ENCODE data around the gene HINT2.

Gene HINT2

GRCh38 chr9:35792826-35793225 is 22.0 kb downstream of the HINT2 start:
- H3K36me3 ChIP-seq (ENCODE audit: control insufficient read depth in 4 of 4, insufficient read depth in 4 of 4, low read length in 3 of 4): peaks cover 0 to 7% (median 4%) of the 10 kb centered on the region in 4 experiments
- POLR2A ChIA-PET: interaction anchor here (0.5 kb wide), 1 partner anchor 531 kb away, joined by 3 read pairs; no protein-coding TSS in a partner anchor
- WGBS (ENCODE audit: insufficient coverage): 98% methylated on average over 12 of the region's 14 CpGs
- no peak overlapping the region for H3K27ac ChIP-seq (ENCODE audit: insufficient read depth in 1 of 2, low read depth in 1 of 2, low read length in 2 of 2, poor library complexity in 1 of 2, severe bottlenecking in 2 of 2)
- no peaks in the 10 kb centered on the region for H3K9me3 ChIP-seq (ENCODE audit: control extremely low read depth in 1 of 5, control insufficient read depth in 4 of 5, insufficient read depth in 2 of 5, low read depth in 1 of 5, low read length in 4 of 5)
- H3K4me1 ChIP-seq (ENCODE audit: control extremely low read depth in 1 of 4, control insufficient read depth in 4 of 4, insufficient read depth in 4 of 4, low read length in 3 of 4): peaks cover 0 to 18% (median 10%) of the 10 kb centered on the region in 4 experiments
- no peak for DNase-seq
- H3K27me3 ChIP-seq (replicated peaks in 2 of 5; ENCODE audit: control insufficient read depth in 4 of 5, insufficient read depth in 5 of 5, low read length in 4 of 5): peaks cover 0 to 3% (median 0%) of the 10 kb centered on the region in 5 experiments
- CTCF ChIA-PET: interaction anchor here (0.7 to 2.8 kb wide), 9 partner anchors 10 to 110 kb away, joined by 3 to 27 read pairs (median 4); partner anchors contain the start of genes HINT2 and SPAG8
- no peak overlapping the region for H3K4me3 ChIP-seq (ENCODE audit: control insufficient read depth in 1 of 7, extremely low read depth in 1 of 7, insufficient read depth in 4 of 7, low read depth in 2 of 7, low read length in 6 of 7)

- Histone ChIP-seq H3K27me3 (replicated peaks in 2 of 5; ENCODE audit: control insufficient read depth in 4 of 5, insufficient read depth in 5 of 5, low read length in 4 of 5) (peaks cover 0 to 3% (median 0%) of the 10 kb centered on the region in 5 experiments), H3K4me3 (ENCODE audit: control insufficient read depth in 1 of 7, extremely low read depth in 1 of 7, insufficient read depth in 4 of 7, low read depth in 2 of 7, low read length in 6 of 7) (peak overlapping the region in 2 of 7 experiments; percentile 57 to 70), H3K9me3 (ENCODE audit: control extremely low read depth in 1 of 5, control insufficient read depth in 4 of 5, insufficient read depth in 2 of 5, low read depth in 1 of 5, low read length in 4 of 5) (no peaks in the 10 kb centered on the region), H3K36me3 (ENCODE audit: control insufficient read depth in 4 of 4, insufficient read depth in 4 of 4, low read length in 3 of 4) (peaks cover 0 to 7% (median 4%) of the 10 kb centered on the region in 4 experiments), H3K27ac (ENCODE audit: insufficient read depth in 1 of 2, low read depth in 1 of 2, low read length in 2 of 2, poor library complexity in 1 of 2, severe bottlenecking in 2 of 2) (no peak overlapping the region), H3K4me1 (ENCODE audit: control extremely low read depth in 1 of 4, control insufficient read depth in 4 of 4, insufficient read depth in 4 of 4, low read length in 3 of 4) (peaks cover 0 to 18% (median 10%) of the 10 kb centered on the region in 4 experiments)
- no peak for DNase-seq
- ChIA-PET CTCF (interaction anchor here (0.7 to 2.8 kb wide), 11 partner anchors 9 to 111 kb away, joined by 3 to 28 read pairs (median 4); partner anchors contain the start of genes HINT2 and SPAG8), POLR2A (interaction anchor here (0.5 kb wide), 1 partner anchor 531 kb away, joined by 3 read pairs; no protein-coding TSS in a partner anchor)
- WGBS (ENCODE audit: insufficient coverage): 96% methylated on average over 28 of the region's 34 CpGs
These were observed 22.6 kb downstream of the HINT2 start for GRCh38 chr9:35792024-35792813.

GRCh38 chr9:35791297-35791921 is 23.4 kb downstream of the HINT2 start, which contains the start of gene NPR2:
Gene NPR2 (plus strand): TSS chr9:35791591. CDS start chr9:35792409, 818 bp downstream.
- DNase-seq: no peak
- Histone ChIP-seq H3K4me3 (ENCODE audit: control insufficient read depth in 1 of 7, extremely low read depth in 1 of 7, insufficient read depth in 4 of 7, low read depth in 2 of 7, low read length in 6 of 7) (peak within 1 kb of the TSS in 3 of 7 experiments; percentile 35 to 70 (median 57)), H3K4me1 (ENCODE audit: control extremely low read depth in 1 of 4, control insufficient read depth in 4 of 4, insufficient read depth in 4 of 4, low read length in 3 of 4) (peaks cover 0 to 18% (median 10%) of the 10 kb centered on the region in 4 experiments), H3K36me3 (ENCODE audit: control insufficient read depth in 4 of 4, insufficient read depth in 4 of 4, low read length in 3 of 4) (peaks cover 0 to 7% (median 4%) of the 10 kb centered on the region in 4 experiments), H3K9me3 (ENCODE audit: control extremely low read depth in 1 of 5, control insufficient read depth in 4 of 5, insufficient read depth in 2 of 5, low read depth in 1 of 5, low read length in 4 of 5) (no peaks in the 10 kb centered on the region), H3K27me3 (replicated peaks in 2 of 5; ENCODE audit: control insufficient read depth in 4 of 5, insufficient read depth in 5 of 5, low read length in 4 of 5) (peaks cover 0 to 3% (median 0%) of the 10 kb centered on the region in 5 experiments), H3K27ac (ENCODE audit: insufficient read depth in 1 of 2, low read depth in 1 of 2, low read length in 2 of 2, poor library complexity in 1 of 2, severe bottlenecking in 2 of 2) (no peak within 1 kb of the TSS)
- 13% methylated on average over 41 of the region's 64 CpGs for WGBS (ENCODE audit: insufficient coverage)
- ChIA-PET POLR2A (no interaction called here), CTCF (interaction anchor here (1.2 to 2.8 kb wide), 6 partner anchors 21 to 91 kb away, joined by 4 to 28 read pairs (median 21); partner anchors contain the start of genes HINT2 and SPAG8)

- 60% methylated on average over 34 of the region's 37 CpGs for WGBS (ENCODE audit: insufficient coverage)
- Histone ChIP-seq H3K4me3 (ENCODE audit: control insufficient read depth in 1 of 7, extremely low read depth in 1 of 7, insufficient read depth in 4 of 7, low read depth in 2 of 7, low read length in 6 of 7) (peak overlapping the region in 1 of 7 experiments; percentile 35), H3K9me3 (ENCODE audit: control extremely low read depth in 1 of 5, control insufficient read depth in 4 of 5, insufficient read depth in 2 of 5, low read depth in 1 of 5, low read length in 4 of 5) (no peaks in the 10 kb centered on the region), H3K27ac (ENCODE audit: insufficient read depth in 1 of 2, low read depth in 1 of 2, low read length in 2 of 2, poor library complexity in 1 of 2, severe bottlenecking in 2 of 2) (no peak overlapping the region), H3K36me3 (ENCODE audit: control insufficient read depth in 4 of 4, insufficient read depth in 4 of 4, low read length in 3 of 4) (peaks cover 0 to 11% (median 5%) of the 10 kb centered on the region in 4 experiments), H3K4me1 (ENCODE audit: control extremely low read depth in 1 of 4, control insufficient read depth in 4 of 4, insufficient read depth in 4 of 4, low read length in 3 of 4) (peaks cover 0 to 18% (median 10%) of the 10 kb centered on the region in 4 experiments), H3K27me3 (replicated peaks in 2 of 5; ENCODE audit: control insufficient read depth in 4 of 5, insufficient read depth in 5 of 5, low read length in 4 of 5) (peaks cover 0 to 3% (median 0%) of the 10 kb centered on the region in 5 experiments)
- ChIA-PET CTCF (interaction anchor here (0.5 to 7.4 kb wide), 37 partner anchors 9 to 158 kb away, joined by 3 to 103 read pairs (median 6); partner anchors contain the start of genes HINT2, MSMP, OR13J1 and SPAG8), POLR2A (interaction anchor here (1.2 kb wide), 1 partner anchor 36 kb away, joined by 3 read pairs; no protein-coding TSS in a partner anchor)
- DNase-seq: peak; percentile 68 to 80 (median 72)
These were observed 24.2 kb downstream of the HINT2 start for GRCh38 chr9:35790385-35791296.

- H3K4me1 ChIP-seq (ENCODE audit: control extremely low read depth in 1 of 4, control insufficient read depth in 4 of 4, insufficient read depth in 4 of 4, low read length in 3 of 4): peaks cover 0 to 18% (median 10%) of the 10 kb centered on the region in 4 experiments
These were observed 24.8 kb downstream of the HINT2 start for GRCh38 chr9:35790025-35790384.

GRCh38 chr9:35789541-35789940 is 25.3 kb downstream of the HINT2 start:
- CTCF ChIA-PET: interaction anchor here (0.6 to 7.4 kb wide), 40 partner anchors 8 to 156 kb away, joined by 3 to 103 read pairs (median 6); partner anchors contain the start of genes HINT2, MSMP, OR13J1 and SPAG8
- Histone ChIP-seq H3K4me3 (ENCODE audit: control insufficient read depth in 1 of 7, extremely low read depth in 1 of 7, insufficient read depth in 4 of 7, low read depth in 2 of 7, low read length in 6 of 7) (no peak overlapping the region), H3K27ac (ENCODE audit: insufficient read depth in 1 of 2, low read depth in 1 of 2, low read length in 2 of 2, poor library complexity in 1 of 2, severe bottlenecking in 2 of 2) (no peak overlapping the region), H3K36me3 (ENCODE audit: control insufficient read depth in 4 of 4, insufficient read depth in 4 of 4, low read length in 3 of 4) (peaks cover 0 to 14% (median 7%) of the 10 kb centered on the region in 4 experiments), H3K27me3 (replicated peaks in 2 of 5; ENCODE audit: control insufficient read depth in 4 of 5, insufficient read depth in 5 of 5, low read length in 4 of 5) (peaks cover 0 to 3% (median 0%) of the 10 kb centered on the region in 5 experiments), H3K9me3 (ENCODE audit: control extremely low read depth in 1 of 5, control insufficient read depth in 4 of 5, insufficient read depth in 2 of 5, low read depth in 1 of 5, low read length in 4 of 5) (no peaks in the 10 kb centered on the region), H3K4me1 (ENCODE audit: control extremely low read depth in 1 of 4, control insufficient read depth in 4 of 4, insufficient read depth in 4 of 4, low read length in 3 of 4) (peaks cover 0 to 18% (median 10%) of the 10 kb centered on the region in 4 experiments)
- POLR2A ChIA-PET: interaction anchor here (0.6 to 1.2 kb wide), 2 partner anchors 37 to 77 kb away, joined by 3 read pairs; no protein-coding TSS in a partner anchor
- WGBS (ENCODE audit: insufficient coverage): no CpG with 5 or more reads among the region's 2 CpGs
- peak in 2 of 3 donors; percentile 24 to 32 for DNase-seq

More at GRCh38 chr9:35790025-35790384, 24.8 kb downstream of the HINT2 start:
- no peaks in the 10 kb centered on the region for H3K9me3 ChIP-seq (ENCODE audit: control extremely low read depth in 1 of 5, control insufficient read depth in 4 of 5, insufficient read depth in 2 of 5, low read depth in 1 of 5, low read length in 4 of 5)
- no peak overlapping the region for H3K27ac ChIP-seq (ENCODE audit: insufficient read depth in 1 of 2, low read depth in 1 of 2, low read length in 2 of 2, poor library complexity in 1 of 2, severe bottlenecking in 2 of 2)
- DNase-seq: no peak
- ChIA-PET POLR2A (interaction anchor here (0.6 to 1.2 kb wide), 2 partner anchors 36 to 78 kb away, joined by 3 read pairs; no protein-coding TSS in a partner anchor), CTCF (interaction anchor here (0.6 to 7.4 kb wide), 37 partner anchors 8 to 159 kb away, joined by 3 to 103 read pairs (median 6); partner anchors contain the start of genes HINT2, MSMP, OR13J1 and SPAG8)
- no peak overlapping the region for H3K4me3 ChIP-seq (ENCODE audit: control insufficient read depth in 1 of 7, extremely low read depth in 1 of 7, insufficient read depth in 4 of 7, low read depth in 2 of 7, low read length in 6 of 7)
- H3K27me3 ChIP-seq (replicated peaks in 2 of 5; ENCODE audit: control insufficient read depth in 4 of 5, insufficient read depth in 5 of 5, low read length in 4 of 5): peaks cover 0 to 3% (median 0%) of the 10 kb centered on the region in 5 experiments
- peaks cover 0 to 14% (median 7%) of the 10 kb centered on the region in 4 experiments for H3K36me3 ChIP-seq (ENCODE audit: control insufficient read depth in 4 of 4, insufficient read depth in 4 of 4, low read length in 3 of 4)
- 43% methylated on average over 4 of the region's 4 CpGs for WGBS (ENCODE audit: insufficient coverage)
